Astrocyte (in vitro differentiated cells and primary cell): Measurements from ENCODE around the gene FAM162B. TPM values are rescaled to one million over a fixed set of nuclear protein-coding genes. Genes with fewer than 3 reads are reported as not detected.

ENCODE experiments used
- DNase-seq: peaks from one replicate; pipeline ENCODE4 v3.0.0-alpha.2; 2010; ENCODE audit warnings: low read depth
- FAIRE-seq: peaks from 2 replicates; lab custom pipeline; 2011; peaks lifted over from hg19 to GRCh38; lab: Jason Lieb, UNC
- H2AFZ ChIP-seq: 2 replicates; pipeline ENCODE4 v1.6.0; 2012; ENCODE audit warnings: low read depth, low read length, inconsistent platforms
- H3K27ac ChIP-seq: 2 replicates; pipeline ENCODE4 v1.5.1; 2011; ENCODE audit warnings: low read depth, low read length, inconsistent platforms
- H3K27me3 ChIP-seq: 2 replicates; pipeline ENCODE4 v1.6.0; 2011; ENCODE audit warnings: low read length, inconsistent platforms; ENCODE audit not compliant: insufficient read depth
- H3K36me3 ChIP-seq: 2 replicates; pipeline ENCODE4 v1.5.1; 2011; ENCODE audit warnings: low read length, inconsistent platforms; ENCODE audit not compliant: insufficient read depth
- H3K4me1 ChIP-seq: 2 replicates; pipeline ENCODE4 v1.5.1; 2011; ENCODE audit warnings: low read length, inconsistent platforms; ENCODE audit not compliant: insufficient read depth
- H3K4me2 ChIP-seq: 2 replicates; pipeline ENCODE4 v1.6.0; 2012; ENCODE audit warnings: low read length, inconsistent platforms
- H3K4me3 ChIP-seq: 2 replicates; pipeline ENCODE4 v1.5.1; 2011; ENCODE audit warnings: low read depth, mild to moderate bottlenecking, low read length, inconsistent platforms; ENCODE audit not compliant: insufficient read depth
- H3K79me2 ChIP-seq: 2 replicates; pipeline ENCODE4 v1.6.0; 2012; ENCODE audit warnings: mild to moderate bottlenecking, low read length, inconsistent platforms; ENCODE audit not compliant: insufficient read depth
- H3K9ac ChIP-seq: 2 replicates; pipeline ENCODE4 v1.6.0; 2012; ENCODE audit warnings: mild to moderate bottlenecking, low read length, inconsistent platforms
- H3K9me3 ChIP-seq: 2 replicates; pipeline ENCODE4 v1.5.1; 2012; ENCODE audit warnings: low read depth, mild to moderate bottlenecking, low read length, inconsistent platforms; ENCODE audit not compliant: insufficient read depth
- H4K20me1 ChIP-seq: 2 replicates; pipeline ENCODE4 v1.6.0; 2012; ENCODE audit warnings: low read length, inconsistent platforms; ENCODE audit not compliant: insufficient read depth
- H3K27ac Mint-ChIP-seq: one replicate; pipeline ENCODE4 v1.8.0; 2021; ENCODE audit warnings: mild to moderate bottlenecking, mixed read lengths; ENCODE audit not compliant: unreplicated experiment
- H3K27me3 Mint-ChIP-seq: one replicate; pipeline ENCODE4 v1.8.0; 2021; ENCODE audit warnings: low read depth, mixed read lengths; ENCODE audit not compliant: unreplicated experiment
- H3K36me3 Mint-ChIP-seq: one replicate; pipeline ENCODE4 v1.8.0; 2021; ENCODE audit warnings: low read depth, mixed read lengths; ENCODE audit not compliant: unreplicated experiment
- H3K4me1 Mint-ChIP-seq: one replicate; pipeline ENCODE4 v1.8.0; 2021; ENCODE audit warnings: low read depth, mixed read lengths; ENCODE audit not compliant: unreplicated experiment
- H3K4me3 Mint-ChIP-seq: one replicate; pipeline ENCODE4 v1.8.0; 2021; ENCODE audit warnings: mild to moderate bottlenecking, moderate library complexity, mixed read lengths; ENCODE audit not compliant: unreplicated experiment
- H3K9me3 Mint-ChIP-seq: one replicate; pipeline ENCODE4 v1.8.0; 2021; ENCODE audit warnings: mild to moderate bottlenecking, mixed read lengths; ENCODE audit not compliant: unreplicated experiment
- CTCF ChIP-seq: IDR thresholded peaks from 2 replicates; pipeline ENCODE4 v1.5.1; 2011; ENCODE audit warnings: low read depth, mild to moderate bottlenecking, inconsistent platforms, low read length, moderate library complexity; ENCODE audit not compliant: insufficient read depth
- EZH2 ChIP-seq: IDR thresholded peaks from 2 replicates; pipeline ENCODE4 v1.6.1; 2012; ENCODE audit warnings: mild to moderate bottlenecking, low read length, inconsistent platforms; ENCODE audit not compliant: insufficient read depth
- total RNA-seq: library from RNA; stranded (reverse); gene quantifications from 2 replicates; pipeline ENCODE4 v1.2.1, GENCODE V29; 2021

The FAM162B gene
- total RNA-seq, 1 donor from 2014 or later, result not detected

- Mint-ChIP-seq H3K36me3 (no peaks in the 10 kb centered on the region), H3K4me3 (peak overlapping the region; percentile 34)
- no peak for FAIRE-seq
Measured at GRCh38 chr6:116766506-116767176, 1.1 kb upstream of the FAM162B start.

GRCh38 chr6:116764629-116764960, 924 bp downstream of the FAM162B start:
- Mint-ChIP-seq H3K4me1 (peaks cover 2% of the 10 kb centered on the region), H3K9me3 (no peaks in the 10 kb centered on the region), H3K36me3 (no peaks in the 10 kb centered on the region), H3K27ac (no peak overlapping the region), H3K4me3 (peak overlapping the region; percentile 79), H3K27me3 (peaks cover 25% of the 10 kb centered on the region)
- DNase-seq (no peak), FAIRE-seq (no peak)
- Histone ChIP-seq H2AFZ (peak overlapping the region; percentile 97), H3K9me3 (no peaks in the 10 kb centered on the region), H3K27me3 (peaks cover 7% of the 10 kb centered on the region), H4K20me1 (no peaks in the 10 kb centered on the region), H3K27ac (no peak overlapping the region), H3K36me3 (no peaks in the 10 kb centered on the region), H3K4me1 (peaks cover 7% of the 10 kb centered on the region), H3K9ac (peak overlapping the region; percentile 59), H3K4me2 (peak overlapping the region; percentile 91), H3K4me3 (peak overlapping the region; percentile 63), H3K79me2 (no peaks in the 10 kb centered on the region)
- TF ChIP-seq EZH2 (no peak), CTCF (no peak)

More at GRCh38 chr6:116766506-116767176, 1.1 kb upstream of the FAM162B start:
- H3K4me1 ChIP-seq, result peaks cover 7% of the 10 kb centered on the region
- H3K36me3 ChIP-seq, result no peaks in the 10 kb centered on the region
- H2AFZ ChIP-seq, result no peak overlapping the region
- Mint-ChIP-seq H3K4me1 (peaks cover 2% of the 10 kb centered on the region), H3K27ac (no peak overlapping the region), H3K27me3 (peaks cover 25% of the 10 kb centered on the region), H3K9me3 (peaks cover 2% of the 10 kb centered on the region)
- no peak overlapping the region for H3K27ac ChIP-seq
- no peak for TF ChIP-seq EZH2
- TF ChIP-seq CTCF, result no peak
- H3K9ac ChIP-seq, result no peak overlapping the region
- no peaks in the 10 kb centered on the region for H3K79me2 ChIP-seq
- no peak overlapping the region for H3K4me2 ChIP-seq
- H3K27me3 ChIP-seq, result peaks cover 7% of the 10 kb centered on the region
- H4K20me1 ChIP-seq, result no peaks in the 10 kb centered on the region
- H3K9me3 ChIP-seq, result no peaks in the 10 kb centered on the region
- H3K4me3 ChIP-seq, result no peak overlapping the region
- no peak for DNase-seq
